H7 (cell line): ENCODE results near the gene KDR. TPM values are rescaled to one million over a fixed set of nuclear protein-coding genes. Genes with fewer than 3 reads are reported as not detected.
A peak's percentile ranks its signal among the peaks of the same experiment; 100 is the strongest.

ENCODE experiments used
- DNase-seq: peaks from one replicate; pipeline ENCODE4 v3.0.0; 2012
- H3K27me3 ChIP-seq: 2 replicates; pipeline ENCODE4 v1.6.0; 2011; ENCODE audit warnings: mild to moderate bottlenecking, low read length; ENCODE audit not compliant: control insufficient read depth, insufficient read depth
- H3K36me3 ChIP-seq: replicated peaks from 2 replicates; pipeline ENCODE4 v1.5.1; 2011; ENCODE audit warnings: low read length; ENCODE audit not compliant: control insufficient read depth, insufficient read depth
- H3K4me3 ChIP-seq: 2 replicates; pipeline ENCODE4 v1.5.1; 2011; ENCODE audit warnings: low read depth, mild to moderate bottlenecking, control low read depth, low read length, moderate library complexity; ENCODE audit not compliant: insufficient read depth
- total RNA-seq: library from RNA; depleted of rRNA; stranded (reverse); fragments of >200 nt; shearing (Covaris generic); gene quantifications from 2 replicates; pipeline ENCODE4 v1.2.3, GENCODE V29; 2014

Gene KDR
- total RNA-seq, 1 experiment from 2014 or later: 29.7 TPM

DNA sequence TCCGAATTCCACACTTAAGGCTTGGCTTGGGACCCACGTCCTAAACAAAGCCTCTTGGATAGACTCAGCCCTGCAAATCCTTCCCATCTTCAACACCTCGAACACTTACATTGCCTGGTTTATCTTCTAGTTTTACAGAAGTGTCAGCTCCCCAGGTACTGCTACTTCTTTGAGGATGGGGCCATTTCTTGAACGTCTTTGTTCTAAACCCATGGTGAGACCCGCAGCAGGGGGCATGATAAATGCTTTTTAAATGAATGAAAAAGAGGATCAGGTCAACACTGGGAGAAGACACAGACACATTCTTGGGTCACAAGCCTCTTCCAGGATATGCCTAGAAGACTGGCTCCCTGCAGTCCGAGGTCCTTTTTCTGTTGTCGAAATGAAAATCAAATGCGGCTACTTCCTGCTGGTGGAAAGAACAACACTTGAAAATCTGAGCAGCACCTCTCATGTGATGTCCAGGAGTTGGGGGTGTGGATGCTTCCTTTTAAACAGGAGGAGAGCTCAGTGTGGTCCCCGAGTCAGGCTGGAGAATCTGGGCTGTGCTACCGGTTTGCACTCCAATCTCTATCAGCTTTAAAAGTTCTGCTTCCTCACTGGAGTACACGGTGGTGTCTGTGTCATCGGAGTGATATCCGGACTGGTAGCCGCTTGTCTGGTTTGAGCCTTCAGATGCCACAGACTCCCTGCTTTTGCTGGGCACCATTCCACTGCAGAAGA lies 45.8 kb downstream of the KDR start:
- no peak for DNase-seq
- no peak overlapping the region for H3K4me3 ChIP-seq
- no peaks in the 10 kb centered on the region for H3K27me3 ChIP-seq
- peaks cover 16% of the 10 kb centered on the region for H3K36me3 ChIP-seq

DNA sequence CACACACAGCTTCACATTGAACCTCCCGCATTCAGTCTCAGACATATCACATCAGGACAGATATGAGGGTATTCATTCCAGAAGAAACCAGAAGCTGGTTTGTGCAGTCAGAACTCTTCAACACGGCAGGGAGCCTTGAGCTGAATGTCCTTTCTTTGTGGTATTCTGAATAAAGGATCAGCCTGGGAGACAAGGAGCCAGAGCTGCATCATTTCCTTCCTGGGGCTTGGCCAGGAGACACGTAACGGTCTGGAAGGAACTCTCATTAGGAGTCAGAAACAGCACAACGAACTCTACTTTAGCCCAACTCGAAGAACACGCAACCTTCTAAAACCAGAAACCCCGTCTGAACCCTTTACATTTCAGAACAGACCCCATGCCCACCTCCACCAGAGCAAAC lies 46.4 kb downstream of the KDR start:
- no peak overlapping the region for H3K4me3 ChIP-seq
- no peaks in the 10 kb centered on the region for H3K27me3 ChIP-seq
- peaks cover 16% of the 10 kb centered on the region for H3K36me3 ChIP-seq
- DNase-seq: no peak

DNA sequence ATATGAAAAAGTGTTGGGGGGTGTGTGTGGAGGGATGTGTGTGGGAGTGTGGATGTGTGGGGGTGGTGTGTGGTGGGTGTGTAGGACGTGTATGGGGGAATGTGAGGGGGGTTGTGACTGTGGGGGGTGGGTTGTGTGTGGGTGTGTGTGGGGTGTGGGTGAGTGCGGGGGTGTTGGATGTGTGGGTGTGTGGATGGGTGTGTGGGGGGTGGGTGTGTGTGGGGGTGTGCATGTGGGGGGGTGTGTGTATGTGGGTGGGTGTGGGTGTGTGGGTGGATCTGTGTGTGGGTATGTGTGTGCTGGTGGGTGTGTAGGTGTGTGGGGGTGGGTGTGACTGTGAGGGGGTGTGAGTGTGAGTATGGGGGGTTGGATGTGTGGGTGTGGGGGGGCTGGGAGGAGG lies 47.8 kb downstream of the KDR start:
- H3K36me3 ChIP-seq: peaks cover 7% of the 10 kb centered on the region
- H3K27me3 ChIP-seq: no peaks in the 10 kb centered on the region
- no peak for DNase-seq
- H3K4me3 ChIP-seq: no peak overlapping the region

DNA sequence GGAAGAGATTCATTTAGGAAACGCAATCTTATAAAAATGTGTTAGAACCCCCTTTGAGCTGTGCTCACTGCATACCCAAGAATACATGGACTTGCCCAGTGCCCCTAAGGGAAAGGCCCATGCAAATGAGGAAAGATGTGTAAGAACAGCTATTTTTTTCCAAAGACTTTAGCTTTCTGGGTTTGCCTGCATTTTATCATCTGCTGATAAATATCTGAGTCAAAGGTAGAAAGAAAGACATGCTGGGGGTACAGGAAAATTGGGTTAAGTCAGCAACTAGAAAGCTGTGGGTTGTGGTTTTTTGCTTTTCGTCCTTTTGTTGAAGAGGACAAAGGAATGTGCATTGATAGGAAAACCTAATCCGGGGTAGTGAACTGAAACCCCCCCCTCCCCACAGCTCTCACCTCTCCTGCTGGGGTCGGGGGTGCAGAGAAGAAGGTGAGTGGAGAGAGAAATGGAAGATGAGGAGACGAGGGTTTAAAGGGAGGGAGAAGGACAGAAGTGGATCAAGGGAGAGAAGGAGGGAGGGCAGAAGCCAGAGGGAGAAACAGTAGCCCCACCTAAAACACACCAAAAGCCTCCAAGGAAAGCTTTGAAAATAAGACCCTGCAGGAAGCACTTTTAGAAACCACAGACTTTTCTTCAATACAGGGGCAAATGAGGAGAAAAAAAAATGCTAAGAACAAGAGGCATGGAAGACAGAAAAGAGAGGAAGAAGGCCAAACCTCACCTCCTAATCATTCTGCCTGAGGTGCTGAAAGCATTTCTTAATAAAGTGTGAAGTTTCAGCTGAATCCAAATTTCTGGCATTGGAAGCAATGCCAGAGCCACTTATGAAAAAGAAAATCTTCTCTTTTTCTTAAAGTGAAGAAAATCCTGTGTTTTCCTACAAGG lies 49.3 kb downstream of the KDR start:
- peaks cover 7% of the 10 kb centered on the region for H3K36me3 ChIP-seq
- no peaks in the 10 kb centered on the region for H3K27me3 ChIP-seq
- DNase-seq: peak; percentile 22
- H3K4me3 ChIP-seq: no peak overlapping the region

DNA sequence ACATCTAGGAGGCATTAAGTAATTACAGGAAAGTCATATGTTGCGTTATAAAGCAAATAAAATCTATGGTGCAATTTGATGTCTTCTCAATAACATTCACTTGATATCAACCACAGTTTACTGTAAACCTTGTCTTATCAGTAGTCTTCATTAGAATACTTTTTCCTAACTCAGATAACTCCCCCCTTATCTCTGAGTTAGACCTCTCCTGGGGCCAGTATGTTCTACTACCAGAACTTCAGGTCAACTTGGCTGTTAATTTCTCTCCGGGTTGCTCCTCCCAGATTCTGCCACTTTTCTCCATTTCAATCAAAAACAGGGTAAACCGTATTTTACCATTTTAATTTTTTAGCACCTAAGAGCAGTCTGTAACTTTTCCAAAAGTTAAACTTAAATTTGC lies 50.0 kb downstream of the KDR start:
- Histone ChIP-seq H3K36me3 (peaks cover 7% of the 10 kb centered on the region), H3K4me3 (no peak overlapping the region), H3K27me3 (no peaks in the 10 kb centered on the region)
- no peak for DNase-seq

DNA sequence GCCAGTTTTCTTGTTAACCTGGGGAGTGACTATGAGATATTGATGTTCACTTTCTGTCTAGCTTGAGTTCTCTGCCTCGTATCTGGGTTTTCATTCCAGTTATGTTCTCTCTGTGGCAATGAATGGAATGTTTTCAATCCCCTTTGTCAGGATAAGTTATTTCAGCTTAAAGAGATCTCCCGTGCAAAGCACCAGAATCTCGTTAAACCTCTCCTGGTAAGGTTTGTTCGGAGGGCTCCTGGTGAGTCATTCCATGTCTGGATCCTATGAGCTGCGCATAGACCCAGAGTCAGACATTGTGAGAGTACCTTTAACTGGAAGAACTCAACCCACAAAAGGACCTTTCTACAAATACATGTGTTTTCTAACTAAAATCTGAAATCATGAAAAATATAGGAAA lies 51.0 kb downstream of the KDR start:
- DNase-seq: no peak
- Histone ChIP-seq H3K4me3 (no peak overlapping the region), H3K27me3 (no peaks in the 10 kb centered on the region), H3K36me3 (peaks cover 3% of the 10 kb centered on the region)

DNA sequence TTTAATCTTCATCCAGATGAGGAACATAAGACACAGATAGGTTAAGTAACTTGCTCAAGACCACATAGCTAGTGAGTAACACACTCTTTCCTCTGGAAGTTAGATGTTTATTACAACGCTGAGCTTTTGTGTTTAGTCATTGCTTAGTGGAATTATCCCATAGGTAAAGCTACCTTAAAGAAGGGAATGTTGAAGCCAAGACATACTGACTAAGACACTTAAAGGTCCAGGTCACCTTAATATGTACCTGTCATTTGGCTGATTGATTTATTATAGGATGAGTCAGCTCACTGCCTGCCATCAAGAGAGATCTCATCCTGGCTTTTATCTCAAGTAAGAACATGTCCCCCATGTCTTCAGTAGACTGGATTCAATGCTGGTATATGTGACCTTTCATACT lies 53.4 kb downstream of the KDR start:
- Histone ChIP-seq H3K36me3 (no peaks in the 10 kb centered on the region), H3K27me3 (no peaks in the 10 kb centered on the region), H3K4me3 (no peak overlapping the region)
- no peak for DNase-seq

DNA sequence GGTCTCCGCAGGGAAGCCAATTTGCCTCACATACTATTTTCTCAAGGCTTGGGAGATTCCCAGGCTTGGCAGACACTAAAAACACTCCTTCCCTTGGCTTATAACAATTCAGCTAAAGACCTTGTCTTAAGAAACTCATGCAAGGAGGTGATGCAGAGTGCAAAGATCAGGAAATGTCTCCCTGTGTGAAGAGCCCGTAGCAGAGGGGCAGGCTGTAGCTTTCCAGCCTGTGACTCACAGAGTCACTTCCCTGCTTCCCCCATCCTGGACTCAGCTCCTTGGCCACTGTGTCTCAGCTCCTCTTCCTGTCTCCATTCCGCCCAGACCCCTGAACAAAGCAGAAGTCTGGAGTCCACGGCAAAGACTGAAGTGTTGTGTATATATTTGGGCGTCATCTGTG lies 56.1 kb downstream of the KDR start:
- Histone ChIP-seq H3K36me3 (no peaks in the 10 kb centered on the region), H3K27me3 (no peaks in the 10 kb centered on the region), H3K4me3 (no peak overlapping the region)
- DNase-seq: no peak

DNA sequence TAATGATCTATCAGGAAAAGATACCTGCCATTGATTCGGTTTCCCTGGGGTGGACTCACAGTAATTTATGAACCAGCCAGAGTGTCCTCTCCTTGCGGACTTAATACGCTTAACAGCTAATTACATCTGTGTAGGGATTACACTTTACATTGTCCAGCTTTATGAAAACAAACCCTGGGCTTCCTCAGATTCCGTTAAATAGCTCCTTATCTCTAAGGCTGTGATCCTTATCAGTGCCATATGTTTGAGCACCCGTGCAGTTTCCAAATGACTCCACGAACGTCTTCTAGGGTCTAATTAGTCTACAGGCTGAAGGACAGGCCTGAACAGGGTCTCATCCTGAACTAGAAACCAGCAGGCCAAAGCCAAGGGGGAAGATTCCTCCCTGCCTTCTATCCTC lies 56.9 kb downstream of the KDR start:
- Histone ChIP-seq H3K36me3 (no peaks in the 10 kb centered on the region), H3K4me3 (no peak overlapping the region), H3K27me3 (no peaks in the 10 kb centered on the region)
- DNase-seq: no peak

DNA sequence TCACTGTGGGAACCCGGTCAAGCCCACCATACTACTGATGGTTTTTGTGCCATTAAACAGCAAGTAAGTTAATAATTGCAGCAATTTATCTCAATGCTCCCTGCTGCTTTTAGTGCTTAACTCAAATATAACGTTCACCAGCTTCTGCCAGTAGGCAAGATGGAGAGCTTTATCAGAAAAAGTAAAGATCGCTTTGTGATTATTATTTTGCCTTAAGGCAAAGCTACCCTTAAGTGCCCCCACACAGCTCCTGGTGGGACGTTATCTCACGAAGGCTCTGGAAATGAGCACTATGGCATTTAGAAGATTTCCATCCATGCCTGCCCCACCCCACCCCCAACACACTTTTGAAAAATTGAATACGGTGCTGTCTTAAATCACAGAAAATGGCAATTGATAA lies 59.4 kb downstream of the KDR start:
- no peaks in the 10 kb centered on the region for H3K27me3 ChIP-seq
- H3K4me3 ChIP-seq: no peak overlapping the region
- DNase-seq: no peak
- no peaks in the 10 kb centered on the region for H3K36me3 ChIP-seq

DNA sequence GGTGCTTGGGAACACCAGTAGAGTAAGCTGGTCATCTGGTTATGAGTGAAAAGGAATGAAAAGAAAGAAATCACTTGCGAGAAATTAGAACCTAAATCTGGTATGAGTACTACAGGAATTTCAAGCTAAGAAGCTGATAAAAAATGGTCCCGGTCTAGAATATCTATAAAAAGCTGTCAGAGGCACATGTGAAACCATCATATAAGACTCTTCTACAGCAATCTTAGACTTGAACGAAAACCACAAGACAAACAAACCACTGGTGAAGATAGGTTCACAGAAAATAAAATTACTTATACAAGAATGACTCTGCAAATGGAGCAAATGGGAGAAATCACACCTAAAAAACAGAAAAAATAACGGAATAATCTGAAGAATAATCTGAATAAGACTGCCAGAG lies 69.9 kb downstream of the KDR start:
- H3K4me3 ChIP-seq: no peak overlapping the region
- no peaks in the 10 kb centered on the region for H3K36me3 ChIP-seq
- no peak for DNase-seq
- no peaks in the 10 kb centered on the region for H3K27me3 ChIP-seq

DNA sequence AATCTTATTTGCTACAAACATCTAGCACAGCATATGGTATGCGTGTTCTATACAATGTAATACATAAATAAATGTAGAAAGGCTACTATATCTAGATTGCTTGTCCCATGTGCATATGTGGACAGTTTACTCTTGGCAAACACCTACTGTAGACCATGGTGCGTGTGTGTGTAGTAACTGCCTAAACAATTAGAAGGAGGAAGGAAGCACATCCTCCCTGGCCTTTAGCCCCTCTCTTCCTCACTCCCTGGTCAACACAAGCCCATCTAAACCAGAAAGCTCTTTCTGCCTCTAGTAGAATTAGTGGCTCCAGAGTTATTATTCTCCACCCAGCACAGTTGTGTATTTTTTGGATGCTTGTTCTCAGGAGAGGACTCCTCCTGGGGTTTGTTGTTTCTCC lies 73.9 kb downstream of the KDR start:
- no peaks in the 10 kb centered on the region for H3K36me3 ChIP-seq
- H3K4me3 ChIP-seq: no peak overlapping the region
- no peaks in the 10 kb centered on the region for H3K27me3 ChIP-seq
- no peak for DNase-seq

DNA sequence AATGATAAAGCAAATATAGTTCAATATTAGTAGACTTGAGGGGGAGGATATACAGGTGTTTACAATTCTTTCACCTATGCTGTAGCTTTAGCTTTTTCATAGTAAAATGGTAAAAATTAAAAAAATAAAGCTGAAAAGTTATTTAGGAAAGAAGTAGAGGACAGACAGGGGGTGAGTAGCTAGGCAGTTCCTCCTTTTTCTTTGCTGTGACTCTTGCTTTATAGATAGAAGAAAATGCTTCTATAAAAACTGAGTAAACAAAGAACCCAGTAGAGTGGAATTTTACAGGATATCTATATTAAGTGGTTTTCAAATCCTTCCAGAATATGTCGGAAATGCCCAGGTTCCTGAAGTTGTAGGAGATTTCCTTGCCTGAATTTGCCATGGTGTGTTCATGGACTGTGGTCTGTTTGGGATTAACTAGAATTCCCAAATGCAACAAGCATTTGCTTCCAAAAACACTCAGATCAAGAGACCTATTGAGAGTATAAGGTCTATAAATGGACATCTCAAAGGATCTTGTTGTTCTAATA lies 74.9 kb downstream of the KDR start:
- H3K36me3 ChIP-seq: no peaks in the 10 kb centered on the region
- no peak for DNase-seq
- no peak overlapping the region for H3K4me3 ChIP-seq
- H3K27me3 ChIP-seq: no peaks in the 10 kb centered on the region

DNA sequence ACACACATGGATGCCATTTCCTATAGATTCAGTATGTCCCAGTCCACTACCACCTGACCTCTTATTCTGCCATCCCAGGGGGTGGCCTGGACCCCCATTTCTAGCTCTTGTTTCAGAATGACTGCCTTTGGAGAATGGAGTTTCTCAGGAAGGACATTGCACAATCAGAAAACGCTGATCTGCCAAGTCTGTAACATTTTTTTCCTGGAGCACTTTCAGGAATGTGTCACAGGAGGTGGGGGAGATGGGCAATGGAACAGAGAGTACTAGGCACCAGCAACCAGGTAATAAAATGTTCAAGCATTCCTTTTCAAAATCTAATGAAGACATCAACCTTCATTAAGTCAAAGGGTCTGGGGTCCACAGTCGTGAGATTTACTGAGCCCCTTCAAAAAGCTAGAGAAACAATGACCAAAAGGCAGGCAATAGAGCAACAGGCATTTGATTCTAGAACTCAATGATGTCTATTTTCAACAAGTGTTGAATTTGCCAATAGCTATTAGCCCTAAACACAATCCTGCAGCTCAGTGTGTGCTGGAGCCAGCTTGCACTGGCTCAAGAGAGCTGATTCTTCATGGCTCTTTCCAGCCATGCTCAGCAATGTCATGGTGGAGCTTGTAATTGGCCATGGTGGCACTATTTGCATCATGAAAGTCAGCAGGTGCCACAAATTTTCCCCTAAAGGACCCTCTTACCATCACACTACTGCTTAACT lies 87.1 kb downstream of the KDR start:
- no peaks in the 10 kb centered on the region for H3K27me3 ChIP-seq
- H3K4me3 ChIP-seq: no peak overlapping the region
- H3K36me3 ChIP-seq: no peaks in the 10 kb centered on the region
- no peak for DNase-seq
